Caki2 (cell line): ENCODE data around the gene TNNT1. TPM values are rescaled to one million over a fixed set of nuclear protein-coding genes. Genes with fewer than 3 reads are reported as not detected.

ENCODE experiments used
- DNase-seq: peaks from one replicate; pipeline ENCODE4 v3.0.0-alpha.2; 2015; ENCODE audit warnings: low read depth
- in situ Hi-C: cut with HindIII; loops from 2 replicates; pipeline ENCODE4 v1.10.0; 2016; ENCODE audit warnings: low sequenced_read_pairs, low pct_unique_long_range_greater_than_20kb, mixed read lengths
- total RNA-seq: library from RNA; depleted of rRNA; stranded (reverse); fragments of >200 nt; shearing (Covaris generic); gene quantifications from 2 replicates; pipeline ENCODE4 v1.2.3, GENCODE V29; 2014; ENCODE audit warnings: low replicate concordance; rRNA removed

The TNNT1 gene
- total RNA-seq, 1 experiment from 2014 or later: 325 TPM

- no peak for DNase-seq
- in situ Hi-C loops: no loop called here
Observed at GRCh38 chr19:55085923-55086715, 62.9 kb downstream of the TNNT1 start.

- no peak for DNase-seq
- in situ Hi-C loops: no loop called here
Observed at GRCh38 chr19:55084416-55084815, 64.6 kb downstream of the TNNT1 start.

GRCh38 chr19:55083004-55083850, 65.8 kb downstream of the TNNT1 start:
- in situ Hi-C loops: no loop called here
- no peak for DNase-seq

Other genes starting within 250 kb of the TNNT1 start
- not detected in 2 replicates for gene NCR1, start 243.1 kb downstream of the TNNT1 start, total RNA-seq
- not detected in 2 replicates for gene NLRP7, start 201.7 kb downstream of the TNNT1 start, total RNA-seq
- 0.20 and 0.47 TPM in 2 replicates for gene NLRP2, start 182.8 kb downstream of the TNNT1 start, total RNA-seq
- gene GP6, start 110.9 kb downstream of the TNNT1 start, total RNA-seq: not detected in 2 replicates
- gene RDH13, start 86.1 kb downstream of the TNNT1 start, total RNA-seq: 58.2 and 62.1 TPM in 2 replicates
- 21.5 and 24.1 TPM in 2 replicates for gene EPS8L1, start 73.3 kb downstream of the TNNT1 start, total RNA-seq
- 40.3 and 63.4 TPM in 2 replicates for gene PPP1R12C, start 31.6 kb downstream of the TNNT1 start, total RNA-seq
- gene TNNI3, start 8.5 kb upstream of the TNNT1 start, total RNA-seq: not detected in 2 replicates
- 30.9 and 32.8 TPM in 2 replicates for gene DNAAF3, start 17.4 kb upstream of the TNNT1 start, total RNA-seq
- 0.07 TPM in 1 of 2 replicates, not detected in the other for gene SYT5, start 31.1 kb upstream of the TNNT1 start, total RNA-seq
- 30.0 and 34.3 TPM in 2 replicates for gene PTPRH, start 60.3 kb upstream of the TNNT1 start, total RNA-seq
- gene TMEM86B, start 79.6 kb upstream of the TNNT1 start, total RNA-seq: 0.47 and 3.9 TPM in 2 replicates
- gene PPP6R1, start 109.8 kb upstream of the TNNT1 start, total RNA-seq: 79.8 and 94.5 TPM in 2 replicates
- gene HSPBP1, start 130.9 kb upstream of the TNNT1 start, total RNA-seq: 128 and 145 TPM in 2 replicates
- 0.41 and 0.64 TPM in 2 replicates for gene BRSK1, start 134.8 kb upstream of the TNNT1 start, total RNA-seq
- 0.61 and 1.3 TPM in 2 replicates for gene TMEM150B, start 176.1 kb upstream of the TNNT1 start, total RNA-seq
- gene KMT5C, start 190.7 kb upstream of the TNNT1 start, total RNA-seq: 11.8 and 18.4 TPM in 2 replicates
- 0.10 TPM in 1 of 2 replicates, not detected in the other for gene COX6B2, start 205.5 kb upstream of the TNNT1 start, total RNA-seq
- gene GARIN5B, start 214.1 kb upstream of the TNNT1 start, total RNA-seq: not detected in 2 replicates
- not detected in 2 replicates for gene IL11, start 221.3 kb upstream of the TNNT1 start, total RNA-seq
- gene TMEM190, start 227.6 kb upstream of the TNNT1 start, total RNA-seq: not detected in 2 replicates
- gene TMEM238, start 235.1 kb upstream of the TNNT1 start, total RNA-seq: 2.3 and 6.7 TPM in 2 replicates
- 281 and 295 TPM in 2 replicates for gene RPL28, start 236.7 kb upstream of the TNNT1 start, total RNA-seq